HG02884 (cell line): ENCODE measurements around the gene STX8.
"Not testable (repeated sequence)": the region's sequence is repeated elsewhere in the genome, so short reads cannot be mapped to it uniquely, and the experiment has no call there.

Experiments
- ATAC-seq: cut with Tn5 transposase; IDR thresholded peaks from one replicate; pipeline ENCODE4 v1.9.1; 2021; ENCODE audit warnings: mild to moderate bottlenecking, moderate library complexity; ENCODE audit not compliant: unreplicated experiment

Gene STX8

GRCh38 chr17:9271989-9272388 lies 303.6 kb downstream of the STX8 start:
- no peak for ATAC-seq

DNA sequence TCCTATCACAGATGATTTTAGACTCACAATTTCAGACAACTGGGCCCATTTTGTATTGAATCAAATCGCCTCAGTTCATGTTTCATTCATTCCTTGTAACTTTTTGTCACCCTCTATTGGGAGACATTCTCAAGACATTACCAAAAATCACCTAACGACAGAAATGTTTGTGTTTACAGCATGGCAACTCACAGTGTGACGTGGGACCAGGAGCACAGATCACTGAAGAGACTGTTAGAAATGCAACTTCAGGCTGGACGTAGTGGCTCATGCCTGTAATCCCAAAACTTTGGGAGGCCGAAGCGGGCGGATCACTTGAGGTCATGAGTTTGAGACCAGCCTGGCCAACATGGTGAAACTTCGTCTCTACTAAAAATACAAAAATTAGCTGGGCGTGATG lies 304.7 kb downstream of the STX8 start:
- no peak for ATAC-seq

- ATAC-seq = no peak
Observed at GRCh38 chr17:9269350-9270035, 306.1 kb downstream of the STX8 start.

DNA sequence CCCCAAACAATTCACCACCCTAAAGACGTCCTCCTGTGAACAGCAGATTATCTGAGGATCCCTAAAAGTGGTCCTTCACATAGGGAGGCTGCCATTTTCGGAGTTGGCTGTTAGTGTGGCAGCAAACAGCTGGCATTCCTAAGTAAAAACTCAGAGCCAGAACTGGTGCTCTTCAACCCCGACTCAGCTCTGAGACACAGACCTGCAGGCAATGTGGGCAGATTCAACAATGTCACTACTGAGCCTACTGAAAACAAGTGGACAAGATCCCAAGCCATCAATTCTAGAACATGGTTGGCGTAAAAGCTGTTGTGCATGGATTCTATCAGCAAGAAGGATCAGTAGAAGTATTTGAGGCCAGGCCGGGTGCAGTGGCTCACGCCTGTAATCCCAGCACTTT lies 307.1 kb downstream of the STX8 start:
- ATAC-seq = no peak

- ATAC-seq = no peak
Observed at GRCh38 chr17:9266697-9267117, 308.9 kb downstream of the STX8 start.

DNA sequence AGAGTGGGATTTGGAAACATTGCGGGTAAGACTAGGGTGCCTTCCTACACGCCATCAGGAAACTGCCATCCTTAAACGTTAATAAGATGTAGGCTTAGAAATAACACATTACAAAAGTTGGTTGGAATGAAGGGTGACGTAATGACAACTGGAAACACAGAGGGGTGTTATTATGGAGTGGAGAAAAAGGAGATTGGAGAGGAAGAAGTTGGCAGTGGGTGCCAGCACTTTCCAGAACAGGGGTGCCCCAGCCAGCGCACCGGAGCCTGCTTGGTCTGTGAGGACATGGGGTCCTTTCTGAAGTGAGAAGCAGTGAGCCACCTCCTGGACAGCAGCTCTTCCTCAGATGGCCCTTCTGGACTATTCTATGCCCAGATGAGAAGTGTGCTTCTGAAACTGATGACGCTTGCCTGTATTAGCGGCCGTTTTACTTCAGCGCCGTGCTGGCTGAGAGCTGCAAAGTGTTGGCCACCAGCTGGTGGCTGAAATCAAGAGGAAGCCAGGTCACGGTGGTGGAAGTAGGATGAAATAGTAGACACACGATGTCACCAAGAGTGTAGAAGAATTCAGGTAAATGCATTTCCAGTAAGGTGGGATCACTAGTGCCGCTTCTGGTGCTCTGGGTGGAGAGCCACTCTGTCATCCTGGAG lies 309.5 kb downstream of the STX8 start:
- no peak for ATAC-seq

- ATAC-seq = no peak
Observed at GRCh38 chr17:9261081-9262012, 314.3 kb downstream of the STX8 start.

GRCh38 chr17:9259419-9259818 lies 316.2 kb downstream of the STX8 start:
- no peak for ATAC-seq

DNA sequence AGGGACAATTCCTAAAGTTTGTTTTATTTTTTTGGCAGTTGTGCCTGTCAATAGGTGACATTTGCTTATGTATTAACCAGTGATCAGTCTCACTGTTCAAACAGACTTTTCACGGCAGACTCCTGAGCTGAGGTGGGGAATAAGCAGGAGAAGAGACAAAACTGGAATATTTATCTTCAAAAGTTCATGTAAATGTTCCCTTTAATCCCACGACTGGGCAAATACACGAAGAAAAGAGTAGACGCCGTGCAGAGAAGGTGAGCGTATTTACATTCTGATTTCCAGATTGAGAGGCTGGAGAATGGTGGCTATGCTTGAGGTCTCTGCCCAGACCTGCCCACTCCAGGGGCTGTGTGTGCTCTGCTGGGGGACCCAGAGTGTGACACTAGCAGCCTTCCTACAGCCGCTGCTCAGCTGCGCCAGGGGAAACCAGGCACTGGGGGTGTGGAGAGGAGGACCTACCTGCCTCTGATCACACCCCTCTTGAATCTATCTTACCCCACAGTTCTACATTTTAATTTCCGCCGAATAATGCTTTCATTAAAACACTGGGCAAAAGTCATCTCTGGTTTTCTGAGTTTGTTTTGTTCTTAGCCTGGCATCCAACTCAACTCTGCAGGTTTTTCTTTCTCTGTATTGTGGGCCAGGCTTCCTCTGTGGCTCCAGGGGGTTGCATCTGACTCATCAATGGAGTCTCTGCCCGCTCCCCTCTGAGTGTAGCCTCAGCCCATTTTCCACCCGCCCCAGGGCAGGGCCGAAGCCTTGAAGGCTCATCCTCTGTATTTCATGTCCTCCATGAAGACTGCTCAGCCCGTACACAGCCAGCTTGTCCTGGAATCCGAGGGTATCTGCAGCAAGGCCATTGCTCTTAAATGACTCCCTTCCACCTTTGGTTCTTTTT lies 317.3 kb downstream of the STX8 start:
- ATAC-seq = no peak

DNA sequence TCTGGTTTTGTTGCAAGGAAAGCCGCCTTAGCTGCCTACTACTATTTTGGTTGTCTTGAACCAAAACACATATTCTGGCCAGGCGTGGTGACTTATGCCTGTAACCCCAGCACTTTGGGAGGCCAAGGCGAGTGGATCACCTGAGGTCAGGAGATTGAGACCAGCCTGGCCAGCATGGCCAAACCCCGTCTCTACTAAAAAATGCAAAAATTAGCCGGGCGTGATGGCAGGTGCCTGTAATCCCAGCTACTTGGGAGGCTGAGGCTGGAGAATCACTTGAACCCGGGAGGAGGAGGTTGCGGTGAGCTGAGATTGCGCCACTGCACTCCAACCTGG lies 318.0 kb downstream of the STX8 start:
- ATAC-seq = not testable (repeated sequence)

DNA sequence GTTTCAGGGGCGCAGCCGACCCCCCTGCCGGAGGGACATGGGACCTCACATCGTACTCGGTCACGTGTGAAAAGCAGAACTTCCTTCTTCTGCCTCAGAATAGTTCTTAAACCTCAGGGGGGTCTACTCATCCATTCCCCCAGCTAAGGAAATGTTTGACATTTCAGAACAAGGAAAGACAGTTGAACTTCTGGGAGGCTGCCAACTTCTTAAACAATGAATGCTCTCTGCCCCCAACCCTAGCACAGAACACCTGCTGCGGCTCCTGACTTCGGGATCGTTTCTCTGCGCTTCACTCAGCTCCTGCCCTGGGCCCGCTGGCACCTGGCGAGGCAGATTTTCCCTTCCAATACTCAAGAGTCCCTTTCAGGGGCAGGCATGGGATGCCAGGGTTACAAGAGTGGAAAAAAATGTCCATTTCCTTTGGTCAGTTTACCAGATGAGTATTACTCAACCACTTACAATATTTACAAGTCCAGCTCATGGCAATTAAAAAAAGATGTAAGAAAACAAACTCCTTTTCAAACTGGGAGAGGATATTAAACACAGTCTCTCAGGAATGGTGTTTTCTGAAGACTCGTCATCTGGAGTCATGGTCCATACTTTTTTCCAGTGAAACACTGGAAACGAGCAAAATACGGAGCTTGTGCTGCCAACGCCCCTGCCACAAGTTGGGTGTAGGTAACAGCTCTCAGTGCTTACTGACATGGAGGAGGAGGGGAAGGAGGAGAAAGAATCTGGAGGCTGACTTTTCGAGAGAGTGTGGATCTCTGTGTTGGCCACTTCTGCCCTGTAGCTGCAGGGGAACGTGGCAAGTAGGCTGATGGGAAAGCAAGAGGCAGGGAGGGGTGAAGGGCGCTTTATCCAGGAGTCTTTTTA lies 318.6 kb downstream of the STX8 start:
- ATAC-seq = no peak

GRCh38 chr17:9256361-9256750 lies 319.3 kb downstream of the STX8 start:
- ATAC-seq = no peak

DNA sequence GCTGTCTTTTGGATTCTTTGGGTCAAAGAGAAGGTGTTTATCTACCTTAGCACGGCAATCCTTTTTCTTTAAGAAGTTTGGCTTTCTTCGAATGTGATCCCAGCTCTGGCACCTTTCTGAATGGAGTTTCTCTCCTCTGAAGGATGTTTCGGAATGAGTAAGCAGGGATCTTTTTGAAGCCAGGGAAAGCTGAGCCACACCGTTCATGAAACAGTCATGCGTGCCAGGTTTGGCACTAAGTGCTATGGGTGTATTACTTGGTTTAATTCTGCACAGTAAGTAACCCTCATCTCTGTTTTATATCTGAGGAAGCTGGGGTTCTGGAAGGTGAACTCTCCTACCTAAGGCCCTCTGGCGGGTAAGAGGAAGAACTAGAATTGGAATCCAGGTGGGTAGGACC lies 319.8 kb downstream of the STX8 start:
- no peak for ATAC-seq

DNA sequence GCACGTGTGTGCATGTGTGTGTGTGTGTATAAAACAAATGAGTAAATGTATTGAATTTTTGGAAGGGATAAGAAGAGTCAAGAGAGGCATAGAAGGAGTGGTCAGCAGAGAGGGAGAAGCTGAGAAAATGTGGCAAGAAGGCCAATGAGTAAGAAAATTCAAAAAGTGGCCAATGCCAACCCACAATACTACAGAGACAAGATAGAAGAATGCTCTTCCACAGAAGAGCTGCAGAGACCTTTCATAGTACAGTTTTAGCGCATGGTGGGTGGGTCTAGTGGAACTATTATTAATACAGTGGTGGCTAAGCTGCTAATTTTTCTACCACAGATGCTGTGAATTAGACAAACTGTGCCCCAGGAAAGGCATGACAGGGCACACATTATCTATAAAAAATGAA lies 320.8 kb downstream of the STX8 start:
- ATAC-seq = no peak

DNA sequence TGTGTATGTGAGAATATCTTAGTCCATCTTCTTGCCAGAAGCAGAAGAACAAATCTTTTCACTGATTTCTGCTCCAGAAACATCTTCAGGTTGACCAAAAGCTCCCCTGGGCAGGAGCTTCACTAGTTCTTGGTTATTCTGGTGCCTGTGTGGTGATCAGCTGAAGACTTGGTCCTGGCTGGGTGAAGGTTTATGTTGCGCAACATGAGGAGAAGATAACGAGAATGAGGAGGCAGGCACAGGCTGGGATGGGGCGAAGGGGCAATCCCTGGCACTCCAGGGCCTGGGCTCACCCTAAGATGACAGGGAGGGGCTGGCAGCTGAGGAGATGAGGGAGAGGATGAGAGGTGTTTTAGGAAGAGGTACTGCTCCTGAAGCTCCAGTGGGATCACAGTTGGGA lies 322.3 kb downstream of the STX8 start:
- ATAC-seq = no peak

GRCh38 chr17:9251273-9251672 lies 324.3 kb downstream of the STX8 start:
- no peak for ATAC-seq

DNA sequence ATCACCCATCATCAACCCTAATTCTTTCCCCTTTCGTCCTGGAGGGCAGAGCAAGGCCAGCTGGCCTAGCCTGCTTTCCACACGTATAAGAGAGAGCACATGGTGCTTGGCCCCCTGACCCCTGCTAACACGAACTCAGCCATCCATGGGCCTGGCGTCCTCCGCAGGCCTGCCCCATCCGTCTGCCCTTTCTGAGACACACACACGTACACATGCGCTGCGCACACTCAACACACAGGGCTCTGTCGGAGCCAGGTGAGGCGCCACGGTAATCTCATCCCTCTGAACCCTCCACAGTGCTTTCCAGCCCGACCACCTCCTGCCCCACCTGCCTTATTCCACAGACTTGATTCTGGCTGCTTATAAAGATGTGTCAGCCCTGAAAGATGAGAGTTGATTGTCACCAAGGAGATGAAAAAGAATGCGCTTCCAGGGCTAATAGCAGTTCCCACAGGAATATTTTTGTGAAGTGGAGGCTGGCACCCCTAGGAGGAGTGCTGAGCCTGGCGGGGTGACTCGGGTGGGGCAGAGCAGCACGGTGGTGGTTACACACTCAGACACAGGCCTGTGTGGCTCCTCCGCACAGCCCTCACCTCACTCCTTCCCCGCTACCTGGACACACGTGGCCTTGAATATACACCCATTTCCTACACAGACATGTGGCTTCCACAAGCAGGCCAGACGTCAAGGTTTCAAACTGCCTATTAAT lies 326.2 kb downstream of the STX8 start:
- no peak for ATAC-seq

DNA sequence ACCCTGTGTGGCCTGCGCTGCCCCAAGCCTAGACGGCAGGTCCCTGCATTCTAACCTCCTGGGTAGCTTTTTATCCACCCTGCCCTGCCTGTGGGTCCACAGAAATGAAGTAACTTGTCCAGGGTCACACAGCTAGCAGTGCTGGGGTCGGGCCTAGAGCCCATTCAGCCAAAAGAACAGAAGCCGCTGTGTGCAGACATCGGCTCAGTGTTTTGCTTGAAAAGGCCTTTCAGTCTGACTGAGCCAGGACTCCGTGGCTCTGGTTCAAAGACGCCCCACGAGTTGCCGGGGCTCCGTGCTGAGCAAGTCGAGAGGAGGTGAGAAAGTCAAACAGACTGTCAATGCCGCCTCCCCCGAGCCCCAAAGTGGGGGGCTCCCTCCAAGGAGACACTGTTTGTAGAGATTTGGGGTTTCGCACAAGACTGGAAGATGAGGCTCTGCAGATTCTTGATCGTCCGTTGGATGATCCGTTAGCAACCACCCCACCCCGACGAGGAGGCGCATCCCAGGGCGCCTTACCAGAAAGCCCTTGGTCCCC lies 328.1 kb downstream of the STX8 start:
- no peak for ATAC-seq
